ENCODE measurements around the gene UQCR11. TPM values are rescaled to one million over a fixed set of nuclear protein-coding genes. Genes with fewer than 3 reads are reported as not detected.

UQCR11 gene
- total and polyA plus RNA-seq, 3 donors from 2014 or later, result 45.8 to 105 (median 60.8) TPM

DNA sequence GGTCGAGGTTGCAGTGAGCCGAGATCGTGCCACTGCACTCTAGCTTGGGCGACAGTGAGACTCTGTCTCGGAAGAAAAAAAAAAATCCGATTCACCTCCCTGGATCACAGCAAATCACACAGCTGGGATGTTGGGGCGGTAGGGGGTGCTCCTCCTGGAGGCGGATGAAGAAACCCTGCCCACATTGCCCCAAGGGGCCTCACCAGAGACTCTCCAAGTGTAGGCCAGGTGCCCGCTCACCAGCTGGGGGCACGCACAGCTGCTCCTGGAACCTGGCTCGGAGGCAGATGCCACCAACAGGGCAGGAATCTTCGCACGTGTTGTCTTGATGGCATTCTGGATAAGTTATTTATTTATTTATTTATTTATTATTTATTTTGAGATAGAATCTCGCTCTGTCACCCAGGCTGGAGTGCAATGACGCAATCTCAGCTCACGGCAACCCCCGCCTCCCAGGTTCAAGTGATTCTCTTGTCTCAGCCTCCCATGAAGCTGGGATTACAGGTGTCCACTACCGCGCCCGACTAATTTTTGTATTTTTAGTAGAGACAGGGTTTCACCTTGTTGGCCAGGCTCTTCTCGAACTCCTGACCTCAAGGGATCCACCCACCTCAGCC, 3.1 kb downstream of the UQCR11 start:
- TF ChIP-seq, protein P1, sequence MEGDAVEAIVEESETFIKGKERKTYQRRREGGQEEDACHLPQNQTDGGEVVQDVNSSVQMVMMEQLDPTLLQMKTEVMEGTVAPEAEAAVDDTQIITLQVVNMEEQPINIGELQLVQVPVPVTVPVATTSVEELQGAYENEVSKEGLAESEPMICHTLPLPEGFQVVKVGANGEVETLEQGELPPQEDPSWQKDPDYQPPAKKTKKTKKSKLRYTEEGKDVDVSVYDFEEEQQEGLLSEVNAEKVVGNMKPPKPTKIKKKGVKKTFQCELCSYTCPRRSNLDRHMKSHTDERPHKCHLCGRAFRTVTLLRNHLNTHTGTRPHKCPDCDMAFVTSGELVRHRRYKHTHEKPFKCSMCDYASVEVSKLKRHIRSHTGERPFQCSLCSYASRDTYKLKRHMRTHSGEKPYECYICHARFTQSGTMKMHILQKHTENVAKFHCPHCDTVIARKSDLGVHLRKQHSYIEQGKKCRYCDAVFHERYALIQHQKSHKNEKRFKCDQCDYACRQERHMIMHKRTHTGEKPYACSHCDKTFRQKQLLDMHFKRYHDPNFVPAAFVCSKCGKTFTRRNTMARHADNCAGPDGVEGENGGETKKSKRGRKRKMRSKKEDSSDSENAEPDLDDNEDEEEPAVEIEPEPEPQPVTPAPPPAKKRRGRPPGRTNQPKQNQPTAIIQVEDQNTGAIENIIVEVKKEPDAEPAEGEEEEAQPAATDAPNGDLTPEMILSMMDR (IDR thresholded peaks at IDR 0.05), result no peak
- no peak for TF ChIP-seq POLR2A (IDR thresholded peaks at IDR 0.05)
- no peaks in the 10 kb centered on the region for H3K9me3 ChIP-seq
- 93 to 95% methylated on average over 21 of the region's 21 CpGs for WGBS, 2 donors
- H3K36me3 ChIP-seq (ENCODE audit: low read depth, missing control alignments), result no peaks in the 10 kb centered on the region
- H3K27me3 ChIP-seq, result no peaks in the 10 kb centered on the region
- intact Hi-C loops (cut with DNase I; ENCODE audit: low total_unique reads), result no loop called here
- no peak overlapping the region for H3K4me3 ChIP-seq
- no peak for DNase-seq
- H3K27ac ChIP-seq, result no peak overlapping the region
- peaks cover 19% of the 10 kb centered on the region for H3K4me1 ChIP-seq

DNA sequence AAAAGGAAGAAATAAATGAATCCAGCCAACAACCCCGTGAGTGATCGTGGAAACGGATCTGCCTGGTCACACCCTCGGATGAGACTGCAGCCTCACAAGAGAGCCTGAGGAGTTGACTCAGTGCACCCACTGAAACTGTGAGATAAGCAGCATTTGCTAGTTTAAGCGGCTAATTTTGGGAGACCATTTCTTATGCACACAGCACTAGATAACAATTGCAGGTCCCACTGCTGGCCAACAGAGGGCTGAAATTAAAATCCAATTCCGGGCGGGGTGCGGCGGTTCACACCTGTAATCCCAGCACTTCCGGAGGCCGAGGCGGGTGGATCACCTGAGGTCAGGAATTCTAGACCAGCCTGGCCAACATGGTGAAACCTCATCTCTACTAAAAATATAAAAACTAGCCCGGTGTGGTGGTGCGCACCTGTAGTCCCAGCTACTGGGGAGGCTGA, 3.6 kb downstream of the UQCR11 start:
- 92 to 96% methylated on average over 14 of the region's 14 CpGs for WGBS, 2 donors
- no peak for DNase-seq
- Histone ChIP-seq H3K4me3 (no peak overlapping the region), H3K9me3 (no peaks in the 10 kb centered on the region), H3K36me3 (ENCODE audit: low read depth, missing control alignments) (no peaks in the 10 kb centered on the region), H3K27me3 (no peaks in the 10 kb centered on the region), H3K27ac (no peak overlapping the region), H3K4me1 (peaks cover 19% of the 10 kb centered on the region)
- intact Hi-C loops (cut with DNase I; ENCODE audit: low total_unique reads), result no loop called here
- TF ChIP-seq, protein P1 (IDR thresholded peaks at IDR 0.05), result peak in 1 of 3 experiments; percentile 11
- TF ChIP-seq POLR2A (IDR thresholded peaks at IDR 0.05), result no peak

DNA sequence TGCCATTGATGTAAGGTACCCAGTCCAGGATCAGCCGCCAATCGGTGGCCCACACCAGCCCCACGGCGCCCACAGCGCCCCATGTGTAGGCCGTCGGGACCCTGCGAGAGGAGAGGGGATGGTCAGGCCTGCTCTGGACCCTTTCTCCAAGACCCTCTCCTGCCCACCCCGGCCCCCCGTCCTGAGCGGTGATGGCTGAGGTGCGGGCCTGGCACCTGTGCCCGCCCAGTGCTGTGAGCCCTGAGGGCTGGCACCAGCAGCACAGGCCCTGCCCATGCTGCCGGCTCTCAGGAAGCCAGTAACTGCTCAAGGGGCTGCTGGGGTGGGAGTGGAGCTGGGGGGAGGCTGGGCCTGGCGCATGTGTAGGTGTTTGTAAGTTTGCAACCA, 5.8 kb downstream of the UQCR11 start:
- H3K4me1 ChIP-seq, result peaks cover 12% of the 10 kb centered on the region
- TF ChIP-seq, protein P1 (IDR thresholded peaks at IDR 0.05), result no peak
- no peak for TF ChIP-seq POLR2A (IDR thresholded peaks at IDR 0.05)
- DNase-seq, result no peak
- intact Hi-C loops (cut with DNase I; ENCODE audit: low total_unique reads), result no loop called here
- 95 to 100% methylated on average over 1 to 15 of the region's 15 CpGs for WGBS, 2 donors
- H3K27ac ChIP-seq, result no peak overlapping the region
- H3K9me3 ChIP-seq, result no peaks in the 10 kb centered on the region
- H3K27me3 ChIP-seq, result no peaks in the 10 kb centered on the region
- H3K36me3 ChIP-seq (ENCODE audit: low read depth, missing control alignments), result no peaks in the 10 kb centered on the region
- H3K4me3 ChIP-seq, result no peak overlapping the region

DNA sequence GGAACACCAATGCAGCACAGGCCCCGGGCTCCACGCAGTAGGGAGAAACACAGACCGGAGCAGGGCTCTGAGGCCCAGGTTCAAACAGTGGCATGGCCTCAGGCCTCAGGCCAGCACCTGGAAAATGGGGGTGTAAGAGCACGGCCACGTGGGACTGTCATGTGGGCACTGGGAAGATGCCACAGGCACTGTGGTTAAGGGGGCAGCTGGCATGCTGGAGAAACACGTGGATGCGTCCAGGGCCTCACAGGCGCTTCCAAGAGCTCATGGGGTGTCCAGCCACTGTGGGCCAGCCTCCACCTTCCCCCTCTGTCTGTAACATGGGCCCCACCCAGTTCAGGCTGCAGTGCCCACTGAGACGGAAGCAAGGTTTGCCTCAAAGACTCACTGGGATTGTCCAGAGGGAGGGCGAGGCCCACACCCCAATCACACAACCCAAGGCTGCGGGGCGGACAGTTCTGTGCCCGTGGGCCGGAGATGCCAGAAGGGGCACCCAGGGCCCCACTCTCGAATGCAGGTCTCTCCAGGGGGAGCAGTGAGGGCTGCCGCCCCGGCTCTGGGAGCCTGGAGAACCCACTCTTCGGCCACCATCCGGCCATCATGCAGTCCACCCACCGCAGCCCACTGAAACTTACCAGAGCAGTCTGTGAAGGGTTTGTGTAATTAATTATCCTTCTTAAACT, 6.3 kb downstream of the UQCR11 start:
- WGBS, 2 donors, result 83 to 88% methylated on average over 13 to 16 of the region's 20 CpGs
- Histone ChIP-seq H3K4me3 (no peak overlapping the region), H3K36me3 (ENCODE audit: low read depth, missing control alignments) (no peaks in the 10 kb centered on the region), H3K27ac (no peak overlapping the region), H3K27me3 (no peaks in the 10 kb centered on the region), H3K4me1 (peaks cover 7% of the 10 kb centered on the region), H3K9me3 (no peaks in the 10 kb centered on the region)
- DNase-seq, result no peak
- intact Hi-C loops (cut with DNase I; ENCODE audit: low total_unique reads), result no loop called here
- TF ChIP-seq, protein P1 (IDR thresholded peaks at IDR 0.05), result no peak
- TF ChIP-seq POLR2A (IDR thresholded peaks at IDR 0.05), result no peak

DNA sequence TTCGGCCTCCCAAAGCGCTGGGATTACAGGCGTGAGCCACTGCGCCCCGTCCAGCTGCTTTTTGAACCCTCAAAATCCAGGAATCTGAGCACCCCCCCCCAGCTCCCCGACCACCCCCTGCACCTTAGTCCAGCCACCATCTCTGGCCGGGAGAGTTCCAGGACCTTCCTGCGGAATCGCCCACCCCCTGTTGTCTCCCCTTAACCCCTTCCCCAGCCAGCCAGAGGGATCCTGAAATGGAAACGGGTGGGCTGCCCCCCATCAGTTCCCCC, 11.8 kb downstream of the UQCR11 start:
- H3K36me3 ChIP-seq (ENCODE audit: low read depth, missing control alignments), result no peaks in the 10 kb centered on the region
- TF ChIP-seq POLR2A (IDR thresholded peaks at IDR 0.05), result no peak
- TF ChIP-seq, protein P1 (IDR thresholded peaks at IDR 0.05), result no peak
- H3K4me3 ChIP-seq, result peak overlapping the region; percentile 65 to 79
- 37 to 45% methylated on average over 10 of the region's 10 CpGs for WGBS, 2 donors
- intact Hi-C loops (cut with DNase I; ENCODE audit: low total_unique reads), result no loop called here
- H3K27ac ChIP-seq, result no peak overlapping the region
- DNase-seq, result no peak
- peaks cover 15% of the 10 kb centered on the region for H3K4me1 ChIP-seq
- H3K9me3 ChIP-seq, result no peaks in the 10 kb centered on the region
- no peaks in the 10 kb centered on the region for H3K27me3 ChIP-seq

Measured in testis (tissue), 3 donors.